Endothelial cell of umbilical vein (primary cell): ENCODE results near the gene MYO1E.

ENCODE experiments used
- EZH2 ChIP-seq: IDR thresholded peaks from 2 replicates; pipeline ENCODE4 v1.6.1; 2012; ENCODE audit warnings: borderline replicate concordance, low read depth, mild to moderate bottlenecking, moderate library complexity, low read length, inconsistent platforms; ENCODE audit not compliant: severe bottlenecking
- GATA2 ChIP-seq: IDR thresholded peaks from 2 replicates; pipeline ENCODE4 v1.7.0; 2011; ENCODE audit warnings: low read depth, mild to moderate bottlenecking, moderate library complexity, mixed read lengths, low read length; ENCODE audit not compliant: insufficient read length, insufficient read depth
- JUN ChIP-seq: IDR thresholded peaks from 2 replicates; pipeline ENCODE4 v1.6.1; 2011; ENCODE audit warnings: borderline replicate concordance, low read depth; ENCODE audit not compliant: insufficient read length, insufficient read depth
- MYC ChIP-seq: IDR thresholded peaks from one replicate; pipeline ENCODE4 v1.6.1; 2011; ENCODE audit warnings: mild to moderate bottlenecking, low read depth, low read length
- POLR2A ChIP-seq: IDR thresholded peaks from 2 replicates; pipeline ENCODE4 v1.6.1; 2012; ENCODE audit warnings: low read depth, mild to moderate bottlenecking, control low read depth, low read length
- POLR2AphosphoS5 ChIP-seq: IDR thresholded peaks from 2 replicates; pipeline ENCODE4 v1.6.1; 2012; ENCODE audit warnings: low read depth, mild to moderate bottlenecking, control low read depth, low read length, moderate library complexity; ENCODE audit not compliant: insufficient read depth
- TF ChIP-seq, protein P1 (sequence below), 2 donors: IDR thresholded peaks; 1 replicate in 1 of 2; 2 replicates in 1 of 2; pipeline ENCODE4 v1.5.1; 2011; ENCODE audit warnings: low read length in 2 of 2, mild to moderate bottlenecking in 2 of 2, moderate library complexity in 2 of 2, control low read depth in 1 of 2, inconsistent platforms in 1 of 2, low read depth in 1 of 2; ENCODE audit not compliant: insufficient read depth in 1 of 2; ENCODE audit errors: extremely low read depth in 1 of 2

DNA sequence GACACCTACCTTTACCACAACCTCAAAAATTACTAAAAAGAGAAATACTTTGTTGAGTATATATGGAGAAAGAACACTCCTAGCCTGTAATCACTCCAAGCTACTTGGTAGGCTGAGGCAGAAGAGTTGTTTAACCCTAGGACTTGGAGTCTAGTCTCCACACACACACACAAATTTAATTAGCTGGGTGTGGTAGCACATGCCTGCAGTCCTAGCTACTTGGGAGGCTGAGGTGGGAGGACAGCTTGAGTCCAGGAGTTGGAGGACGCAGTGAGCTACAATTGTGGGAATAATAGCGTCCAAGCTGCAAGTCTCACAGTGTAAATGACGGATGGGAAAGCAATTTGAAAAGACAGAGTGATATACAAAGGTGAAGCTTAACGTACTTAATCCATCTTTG is 115.5 kb downstream of the MYO1E start:
- TF ChIP-seq JUN (no peak), POLR2A (no peak), EZH2 (no peak), POLR2AphosphoS5 (no peak), MYC (no peak), GATA2 (no peak)
- TF ChIP-seq, protein P1, sequence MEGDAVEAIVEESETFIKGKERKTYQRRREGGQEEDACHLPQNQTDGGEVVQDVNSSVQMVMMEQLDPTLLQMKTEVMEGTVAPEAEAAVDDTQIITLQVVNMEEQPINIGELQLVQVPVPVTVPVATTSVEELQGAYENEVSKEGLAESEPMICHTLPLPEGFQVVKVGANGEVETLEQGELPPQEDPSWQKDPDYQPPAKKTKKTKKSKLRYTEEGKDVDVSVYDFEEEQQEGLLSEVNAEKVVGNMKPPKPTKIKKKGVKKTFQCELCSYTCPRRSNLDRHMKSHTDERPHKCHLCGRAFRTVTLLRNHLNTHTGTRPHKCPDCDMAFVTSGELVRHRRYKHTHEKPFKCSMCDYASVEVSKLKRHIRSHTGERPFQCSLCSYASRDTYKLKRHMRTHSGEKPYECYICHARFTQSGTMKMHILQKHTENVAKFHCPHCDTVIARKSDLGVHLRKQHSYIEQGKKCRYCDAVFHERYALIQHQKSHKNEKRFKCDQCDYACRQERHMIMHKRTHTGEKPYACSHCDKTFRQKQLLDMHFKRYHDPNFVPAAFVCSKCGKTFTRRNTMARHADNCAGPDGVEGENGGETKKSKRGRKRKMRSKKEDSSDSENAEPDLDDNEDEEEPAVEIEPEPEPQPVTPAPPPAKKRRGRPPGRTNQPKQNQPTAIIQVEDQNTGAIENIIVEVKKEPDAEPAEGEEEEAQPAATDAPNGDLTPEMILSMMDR (IDR thresholded peaks at IDR 0.05; ENCODE audit: extremely low read depth in 1 of 2, insufficient read depth in 1 of 2, low read depth in 1 of 2, low read length in 2 of 2): no peak
